Stimulated activated naive CD4-positive, alpha-beta T cell (primary cell): ENCODE data around the gene RASGRP3.
"Not testable (repeated sequence)": the region's sequence is repeated elsewhere in the genome, so short reads cannot be mapped to it uniquely, and the experiment has no call there.

Experiments used
- DNase-seq, 6 experiments: peaks; one replicate each; lab custom pipeline; 2025; lab: John Stamatoyannopoulos, UW

The RASGRP3 gene

DNA sequence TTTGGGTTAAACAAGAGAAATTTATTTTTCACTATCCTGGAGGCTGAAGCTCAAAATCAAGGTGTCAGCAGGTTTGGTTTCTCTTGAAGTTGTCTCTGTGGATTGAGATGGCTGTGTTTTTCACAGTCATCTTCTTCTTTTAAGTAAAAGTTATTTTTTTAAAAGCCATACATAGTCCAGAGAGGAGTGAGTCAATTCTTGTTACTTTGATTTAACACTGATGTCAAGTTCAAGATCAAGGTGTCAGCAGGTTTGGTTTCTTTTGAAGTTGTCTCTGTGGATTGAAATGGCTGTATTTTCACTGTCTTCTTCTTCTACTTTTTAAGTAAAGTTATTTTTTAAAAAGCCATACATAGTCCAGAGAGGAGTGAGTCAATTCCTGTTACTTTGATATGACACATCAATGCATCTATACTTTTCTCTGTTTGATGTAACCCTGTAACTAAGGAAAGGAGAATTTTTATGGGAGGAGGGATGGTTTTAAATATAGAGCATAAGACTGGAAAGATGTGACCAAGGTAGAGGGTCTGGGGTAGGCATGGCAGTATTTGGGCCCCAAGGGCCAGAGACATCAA is 22.5 kb upstream of the RASGRP3 start:
- DNase-seq = no peak

DNA sequence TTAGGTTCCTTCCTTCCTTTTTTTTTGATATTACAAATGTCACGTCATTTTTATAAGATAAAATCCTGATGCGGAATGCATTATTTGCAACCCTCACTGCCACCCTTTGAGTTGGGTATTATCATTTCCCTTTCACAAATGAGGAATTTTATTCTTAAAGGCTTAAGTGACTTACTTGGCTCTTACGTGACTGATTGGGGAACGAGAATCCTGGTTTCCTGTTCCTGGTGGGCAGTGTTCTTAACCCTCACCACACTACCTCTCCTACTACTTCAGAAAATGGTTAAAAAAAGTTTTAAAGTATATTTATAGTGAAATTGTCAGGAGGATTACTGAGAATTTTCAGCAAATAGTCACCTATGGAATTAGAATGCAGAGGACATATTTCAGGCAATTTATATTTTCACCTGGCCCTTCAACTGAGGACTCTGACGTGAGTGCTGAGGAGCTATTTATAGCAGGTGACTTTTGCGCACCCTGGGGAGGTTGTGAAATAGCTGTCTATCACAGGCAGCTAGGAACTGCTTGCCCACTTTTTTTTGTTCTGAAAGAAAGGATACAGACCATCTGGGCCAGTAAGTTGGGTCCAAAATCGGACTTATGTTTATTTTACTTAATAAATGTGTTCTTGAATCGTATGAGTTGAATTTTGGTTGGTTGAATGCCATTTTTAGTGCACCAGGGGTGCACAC is 18.7 kb upstream of the RASGRP3 start:
- DNase-seq = no peak

DNA sequence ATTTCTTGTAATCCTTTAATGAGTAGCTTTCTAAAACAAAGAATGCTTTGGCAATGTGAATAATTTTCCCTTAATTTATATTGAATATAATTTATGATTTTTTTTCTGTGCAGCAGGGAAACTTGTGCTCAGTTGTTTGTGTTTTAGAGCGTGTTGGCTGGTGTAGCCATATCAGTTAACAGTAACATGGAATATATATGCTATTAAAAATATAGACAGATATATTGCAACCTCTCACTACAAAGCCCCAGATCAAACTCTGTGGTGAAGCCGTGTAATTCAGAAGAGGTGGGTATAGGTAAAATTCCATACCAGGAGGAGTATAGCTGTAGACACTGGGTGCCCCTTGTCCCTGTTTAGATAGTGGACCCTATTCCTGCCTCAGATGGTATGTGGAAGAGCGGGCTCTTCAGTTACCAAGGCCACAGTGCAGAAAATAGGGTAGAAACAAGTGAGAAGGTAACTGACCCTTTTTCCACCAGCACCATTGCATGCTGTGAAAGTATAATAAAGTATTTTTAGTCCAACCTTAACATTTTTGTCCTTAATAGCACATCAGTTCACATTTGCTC is 18.1 kb upstream of the RASGRP3 start:
- DNase-seq = no peak

DNA sequence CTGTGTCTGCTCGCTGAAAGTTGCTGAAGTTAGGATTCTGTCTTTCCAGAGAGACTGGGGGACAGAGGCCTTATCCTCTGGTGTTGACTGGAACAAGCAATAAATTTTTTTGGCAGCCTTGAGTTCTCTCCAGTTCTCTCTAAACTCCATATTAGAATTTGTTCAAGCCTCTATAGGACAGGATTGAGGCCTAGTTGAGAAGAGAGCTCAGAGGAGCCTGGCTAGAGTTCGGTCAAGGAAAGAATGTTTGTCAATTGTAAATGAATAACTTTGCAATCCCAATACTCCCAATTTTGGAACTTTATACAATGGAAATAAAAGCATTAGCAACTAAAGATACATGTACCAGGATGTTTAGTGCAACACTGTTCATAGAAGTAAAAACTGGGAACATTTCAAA is 16.7 kb upstream of the RASGRP3 start:
- DNase-seq = no peak

DNA sequence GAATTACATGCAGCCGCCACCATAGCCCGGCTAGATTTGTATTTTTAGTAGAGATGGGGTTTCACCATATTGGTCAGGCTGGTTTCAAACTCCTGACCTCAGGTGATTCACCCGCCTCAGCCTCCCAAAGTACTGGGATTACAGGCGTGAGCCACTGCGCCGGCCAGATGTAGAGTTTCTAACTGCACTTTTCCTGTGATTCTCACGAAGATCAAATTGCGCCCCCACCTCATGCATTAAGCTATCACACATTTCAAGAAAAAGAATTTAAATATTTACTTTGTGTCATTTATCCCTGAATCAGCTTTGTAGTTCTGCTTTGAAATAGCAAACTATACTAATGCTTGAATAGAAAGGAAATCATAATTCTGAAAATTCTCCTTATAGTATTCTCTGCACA is 13.9 kb upstream of the RASGRP3 start:
- not testable (repeated sequence) for DNase-seq

DNA sequence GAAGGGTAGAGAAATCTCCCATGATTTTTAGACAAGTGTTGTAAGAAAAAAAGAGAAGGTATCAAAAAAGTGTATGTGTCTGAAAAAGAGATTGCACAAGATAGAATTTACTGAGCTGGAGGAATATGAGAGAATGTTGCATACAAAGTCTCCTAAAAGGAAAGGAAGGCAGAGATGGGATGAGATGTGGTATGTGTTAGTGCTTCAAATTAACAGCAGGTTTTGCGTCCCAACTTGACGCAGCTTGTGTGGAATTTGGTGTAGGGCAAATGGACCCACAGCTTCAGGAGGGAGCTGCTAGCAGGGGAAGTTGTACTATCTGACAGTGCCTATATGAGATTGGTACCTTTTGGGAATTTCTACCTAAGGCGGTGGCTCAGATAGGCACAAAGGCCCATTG is 9.0 kb upstream of the RASGRP3 start:
- DNase-seq = no peak

DNA sequence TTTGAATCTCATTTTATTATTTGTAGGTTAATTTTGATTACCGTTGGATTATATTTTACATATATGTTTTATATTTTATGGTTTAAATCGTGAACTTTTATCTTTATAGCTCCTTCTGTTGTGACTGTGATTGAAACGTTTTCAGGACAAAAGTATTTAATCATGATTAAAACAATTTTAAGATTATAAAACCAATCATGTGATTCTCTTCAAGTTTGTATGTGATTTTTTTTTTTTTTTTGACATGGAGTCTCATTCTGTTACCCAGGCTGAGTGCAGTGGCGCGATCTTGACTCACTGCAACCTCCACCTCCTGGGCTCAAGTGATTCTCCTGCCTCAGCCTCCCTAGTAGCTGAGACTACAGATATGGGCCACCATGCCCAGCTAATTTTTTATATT is 7.2 kb upstream of the RASGRP3 start:
- DNase-seq = no peak

DNA sequence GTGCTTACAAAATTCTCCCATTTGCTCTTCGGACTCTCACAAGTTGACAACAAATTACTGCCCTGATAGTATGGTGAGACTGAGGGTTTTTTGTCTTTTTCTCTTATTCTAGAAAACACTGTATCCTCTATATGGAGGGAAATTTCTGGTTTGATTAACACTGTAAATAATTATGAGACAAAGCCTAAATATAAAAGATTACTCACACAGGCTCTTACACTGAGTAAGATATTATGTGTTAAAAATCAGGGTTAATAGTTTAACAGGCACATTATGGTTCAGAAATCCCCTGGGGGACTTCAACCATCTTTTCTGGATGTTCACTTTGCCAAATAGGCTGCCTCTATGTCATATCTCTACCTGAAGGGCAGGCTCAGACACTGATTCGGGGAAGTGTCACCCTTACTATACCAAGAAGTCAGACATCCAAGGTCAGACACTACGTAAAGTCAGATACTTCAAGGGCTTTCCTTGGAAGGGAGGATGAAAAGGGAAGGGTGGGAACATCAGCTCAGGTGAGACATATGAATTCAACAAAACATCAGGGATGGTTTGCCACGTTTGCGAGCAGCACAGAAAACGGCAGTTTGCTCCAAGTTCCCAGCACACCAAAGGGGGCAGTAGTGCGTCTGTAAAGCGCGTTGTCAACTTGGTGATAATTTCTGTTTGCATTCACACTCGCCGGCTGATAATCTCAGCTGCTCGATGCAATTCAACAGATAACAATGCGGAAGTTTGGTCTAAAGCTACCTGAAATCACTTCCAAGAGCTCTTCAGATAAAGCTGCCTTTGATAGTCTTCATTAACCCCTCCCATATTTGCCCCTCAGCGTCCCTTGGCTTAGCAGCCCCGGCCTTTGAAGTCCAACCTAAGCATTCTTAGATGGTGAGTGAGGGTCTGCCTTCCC is 972 bp upstream of the RASGRP3 start:
- DNase-seq = peak; percentile 55 to 94 (median 74)

DNA sequence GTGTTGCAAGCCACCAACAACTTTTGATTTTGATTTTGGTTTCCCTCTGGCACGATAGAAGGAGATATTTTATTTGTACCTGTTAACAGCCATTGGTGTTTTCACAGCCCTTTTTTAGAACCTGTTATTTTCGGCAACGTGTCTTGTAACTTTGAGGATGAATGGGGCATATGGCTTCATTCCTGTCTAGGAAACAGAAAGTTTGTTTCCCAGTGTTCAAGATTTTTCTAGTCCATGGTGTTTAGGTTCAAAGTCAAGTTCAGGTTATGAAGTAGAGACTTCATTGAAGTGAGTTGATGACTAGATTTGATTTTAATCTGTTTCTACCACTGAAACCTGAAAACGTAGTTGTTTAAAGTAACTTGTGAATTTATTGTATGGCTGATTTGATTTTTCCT is 343 bp downstream of the RASGRP3 start:
- peak in 1 of 6 experiments; percentile 32 for DNase-seq

DNA sequence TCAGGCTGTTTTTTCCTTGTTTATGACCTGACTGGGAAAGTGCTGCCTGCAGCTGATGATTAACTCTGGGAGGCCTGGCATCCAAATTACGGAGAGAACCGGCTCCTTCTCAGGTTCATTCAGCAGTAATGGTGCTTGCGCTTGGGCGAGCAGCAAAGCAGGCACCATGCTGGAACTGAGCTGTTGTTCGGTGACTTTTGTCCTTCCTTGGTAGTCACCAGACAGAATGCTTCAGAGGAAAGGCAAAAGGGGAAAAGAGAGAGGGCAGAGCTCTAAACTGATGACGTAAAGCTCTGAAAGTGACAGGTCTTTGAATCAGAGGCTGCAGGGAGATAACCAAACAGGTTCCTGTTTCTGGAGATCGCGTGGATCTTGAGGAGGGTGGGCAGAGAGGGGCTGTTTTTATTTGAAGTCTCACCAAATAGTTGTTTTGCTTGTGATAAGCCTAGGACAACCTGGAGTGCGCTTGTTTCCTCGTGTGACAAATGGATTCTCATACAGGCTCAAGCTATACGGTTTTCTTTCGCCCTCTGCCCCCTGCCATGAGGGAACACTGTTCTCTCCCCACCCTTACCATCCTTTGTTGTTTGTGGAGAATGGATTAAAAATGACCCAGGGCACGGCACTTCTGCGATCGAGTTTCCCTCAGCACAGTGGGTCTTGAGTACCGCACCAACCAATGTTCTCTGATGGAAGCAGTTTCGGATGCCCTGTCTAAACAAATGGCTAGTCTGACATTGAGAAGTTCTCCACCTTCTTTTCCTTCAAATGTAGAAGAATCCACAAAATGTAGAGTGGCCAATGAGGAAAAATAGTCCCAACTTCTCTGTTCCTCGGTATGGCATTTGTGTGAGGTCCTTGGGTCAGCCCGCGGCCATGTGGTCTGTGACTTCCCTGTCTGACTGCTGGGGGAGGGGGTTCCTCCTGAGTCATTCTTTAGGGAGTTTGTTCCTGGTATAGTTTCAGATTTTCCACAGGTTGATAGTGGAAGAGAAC is 1.3 kb downstream of the RASGRP3 start:
- peak in 2 of 6 experiments; percentile 4 to 16 for DNase-seq

DNA sequence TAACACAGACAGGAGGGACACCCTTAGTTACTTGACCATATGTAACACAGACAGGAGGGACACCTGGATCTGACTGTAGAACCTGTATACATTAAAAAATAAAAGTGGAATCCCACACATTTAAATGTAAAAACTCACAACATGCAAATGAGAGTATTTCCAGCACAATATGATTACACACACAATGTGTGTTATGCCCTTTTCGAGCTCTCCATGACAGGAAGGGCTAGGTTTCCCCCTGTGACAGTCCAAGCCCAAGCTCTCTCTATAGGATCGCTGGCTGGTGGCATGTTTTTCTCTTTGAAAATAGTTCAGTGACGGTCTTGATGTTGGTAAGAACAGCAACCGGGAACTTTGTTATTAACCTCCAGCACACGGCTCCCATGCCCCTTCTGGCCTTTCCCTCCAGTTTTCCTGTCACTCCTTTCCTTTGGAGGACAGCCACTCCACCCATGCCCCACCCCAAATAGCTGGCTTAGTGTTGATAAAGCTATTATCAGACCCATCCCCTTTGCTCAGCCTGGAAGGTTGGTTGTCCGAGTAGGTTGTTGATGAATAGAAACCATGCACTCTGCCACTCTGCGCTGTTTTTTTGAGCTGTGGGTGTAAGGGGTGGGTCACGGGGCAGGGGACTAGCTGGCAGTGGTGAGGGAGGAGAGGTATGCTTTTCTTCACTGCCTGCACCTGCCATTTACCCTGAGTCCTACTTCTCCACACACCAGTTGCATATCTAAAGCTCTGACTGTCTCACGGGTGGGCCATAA is 2.7 kb downstream of the RASGRP3 start:
- DNase-seq = no peak

DNA sequence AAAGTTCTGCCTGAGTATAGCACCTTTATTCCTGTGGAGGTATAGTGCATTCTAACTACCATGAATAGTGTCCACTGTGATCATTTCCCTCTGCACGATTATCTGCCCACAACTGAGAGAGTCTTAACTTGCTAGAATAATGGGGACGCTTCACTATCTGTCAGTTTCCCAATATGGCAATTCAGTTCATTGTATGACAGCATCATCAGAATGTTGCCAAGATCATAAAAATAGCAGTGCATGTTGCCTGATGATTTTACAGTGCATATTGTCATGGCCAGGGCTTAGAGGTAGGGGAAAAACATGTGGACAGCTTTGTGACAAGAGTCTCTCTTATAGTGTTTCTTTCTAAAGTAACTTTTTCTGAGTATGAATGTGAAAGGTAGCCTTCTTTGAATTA is 6.1 kb downstream of the RASGRP3 start:
- DNase-seq = no peak

DNA sequence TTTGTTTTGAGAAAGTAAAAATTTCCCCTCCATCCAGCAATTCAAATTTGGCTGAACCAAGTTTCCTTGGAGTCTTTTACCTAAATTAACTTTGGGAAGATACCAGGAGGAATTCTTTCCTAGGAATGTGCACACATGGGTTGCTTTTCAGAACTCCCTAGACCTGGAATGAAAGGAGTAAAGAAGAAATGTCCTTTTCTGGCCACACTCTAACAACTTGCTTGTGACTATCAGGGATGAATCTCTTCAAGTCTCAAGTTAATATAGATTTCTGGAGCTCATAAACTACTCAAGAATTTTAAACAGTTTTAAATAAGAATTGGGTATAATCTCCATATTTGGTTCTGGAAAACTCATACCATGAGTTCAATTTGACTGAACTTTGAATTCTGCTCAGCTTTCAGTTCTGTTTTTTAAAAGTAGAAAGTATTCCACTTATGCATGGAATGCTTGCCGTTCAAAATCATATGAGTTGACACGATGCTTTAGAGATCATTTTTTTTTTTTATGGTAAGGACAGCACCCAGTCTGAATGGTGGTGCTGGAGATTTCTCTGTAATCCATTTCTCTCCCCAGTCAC is 7.7 kb downstream of the RASGRP3 start:
- no peak for DNase-seq

DNA sequence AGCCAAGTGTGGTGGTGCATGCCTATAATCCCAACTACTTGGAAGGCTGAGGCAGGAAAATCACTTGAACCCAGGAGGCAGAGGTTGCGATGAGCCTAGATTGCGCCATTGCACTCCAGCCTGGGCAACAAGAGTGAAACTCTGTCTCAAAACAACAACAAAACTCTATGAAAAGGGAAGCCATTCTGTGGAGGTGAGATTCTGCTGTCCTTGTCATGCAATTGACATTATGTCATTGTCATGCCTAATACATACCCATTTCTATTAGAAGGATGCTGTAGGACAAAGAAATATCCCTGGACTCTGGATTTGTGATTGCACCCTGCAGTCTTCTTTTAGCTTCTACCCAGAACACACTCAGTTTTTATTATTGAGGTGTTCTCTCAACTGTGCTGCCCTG is 8.6 kb downstream of the RASGRP3 start:
- no peak for DNase-seq

DNA sequence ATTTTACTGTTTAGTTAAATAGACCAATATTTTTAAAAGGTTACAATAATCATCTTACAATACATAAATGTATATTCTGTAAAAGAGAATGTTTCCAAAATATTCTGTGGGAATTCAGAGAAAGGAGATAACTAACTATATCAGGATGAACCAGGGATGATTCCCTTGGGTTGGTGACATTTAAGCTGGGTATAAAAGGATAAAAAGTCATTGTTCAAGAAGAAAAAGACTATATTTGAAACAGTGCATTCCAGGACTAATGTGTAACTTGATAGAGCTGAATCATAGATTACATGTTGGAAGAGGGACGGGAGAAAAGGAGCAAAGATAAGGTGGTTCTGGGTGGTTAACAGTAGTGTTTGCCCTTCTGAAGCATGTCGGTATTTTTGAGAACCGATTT is 10.1 kb downstream of the RASGRP3 start:
- DNase-seq = no peak

DNA sequence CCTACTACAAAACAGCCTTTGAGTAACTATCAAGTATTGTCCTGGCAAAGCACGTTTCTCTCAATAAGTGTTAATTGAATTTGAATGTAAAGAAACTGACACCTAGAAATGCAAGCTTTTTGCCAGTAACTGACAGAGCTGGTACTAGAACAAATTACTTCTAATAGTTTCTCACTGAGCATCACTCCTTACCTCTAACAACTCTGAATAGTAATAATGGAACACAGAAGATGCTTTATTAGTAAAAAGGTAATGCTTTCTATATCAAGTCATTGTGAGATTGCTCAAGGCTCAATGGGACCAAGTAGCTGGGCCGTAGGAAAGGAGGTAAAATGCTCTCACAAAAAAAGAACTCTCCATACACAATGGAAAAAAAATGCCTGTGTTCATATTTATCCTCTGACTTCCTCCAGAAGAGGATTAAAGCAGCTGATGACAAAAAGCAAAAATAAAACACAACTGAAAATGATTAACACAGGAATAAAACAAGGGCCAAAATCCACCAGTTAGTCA is 11.8 kb downstream of the RASGRP3 start:
- DNase-seq = no peak

DNA sequence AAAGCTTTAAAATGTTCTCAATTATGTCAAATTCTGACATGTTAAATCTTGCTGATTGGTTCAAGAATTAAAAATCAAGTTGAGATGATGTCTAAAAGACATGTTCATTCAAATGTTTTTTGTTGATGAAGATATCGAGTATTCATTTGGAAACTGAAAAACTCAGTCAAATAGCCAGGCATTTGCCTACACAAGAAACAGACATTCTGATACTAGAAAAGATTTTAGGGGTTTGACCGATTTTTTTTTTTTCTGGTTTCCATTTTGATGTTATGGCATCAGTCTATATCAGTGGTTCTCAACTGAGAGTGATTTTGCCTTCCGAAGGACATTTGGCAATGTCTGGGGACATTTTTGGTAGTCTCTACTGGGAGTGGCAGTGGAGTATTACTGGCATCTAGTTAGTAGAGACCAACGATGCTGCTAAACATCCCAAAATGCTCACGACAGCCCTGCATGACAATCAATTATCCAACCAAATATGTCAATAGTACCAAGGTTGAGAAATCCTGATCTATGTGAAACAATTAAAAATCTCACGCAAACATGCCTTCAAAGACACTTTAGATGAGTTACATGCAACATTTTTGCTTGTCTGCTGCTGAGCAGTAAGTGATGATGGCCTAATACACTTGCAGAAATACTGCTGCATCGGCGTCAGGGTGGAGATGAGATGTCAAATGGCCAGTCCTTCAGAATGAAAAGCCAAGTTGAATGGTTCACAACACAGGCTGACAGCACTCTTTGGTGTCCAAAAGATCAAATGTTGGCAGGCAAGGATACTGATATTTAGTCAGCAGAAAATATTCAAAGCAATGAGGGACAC is 12.5 kb downstream of the RASGRP3 start:
- no peak for DNase-seq

DNA sequence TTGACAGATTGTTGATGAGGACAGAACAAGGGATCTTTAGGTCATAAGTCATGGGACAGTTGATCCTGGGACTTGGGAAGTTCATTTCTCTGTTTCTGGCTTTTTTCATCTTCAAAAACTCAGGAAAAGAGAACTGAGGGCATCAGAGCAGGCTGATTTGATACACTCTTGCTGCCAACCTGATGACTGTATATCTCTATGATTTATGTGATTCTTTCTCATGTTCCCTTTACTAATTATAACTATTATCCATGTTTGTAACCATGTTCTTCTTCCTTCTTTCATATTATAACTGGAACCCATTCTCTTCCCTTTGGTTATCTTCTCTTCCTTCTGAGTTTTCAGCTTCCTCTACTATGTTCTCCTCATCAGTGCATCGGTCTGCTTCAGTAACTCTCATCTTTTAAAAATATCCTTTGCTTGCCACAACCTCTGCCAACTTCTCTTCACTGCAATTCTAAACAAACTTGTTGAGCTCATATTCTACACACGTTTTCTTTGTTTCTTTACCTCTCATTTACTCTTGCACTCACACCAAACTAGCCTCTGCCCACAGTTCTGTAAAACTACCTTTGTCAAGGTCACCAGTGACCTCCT is 13.5 kb downstream of the RASGRP3 start:
- DNase-seq = no peak
